ENCODE measurements around the gene MRM2.

DNA sequence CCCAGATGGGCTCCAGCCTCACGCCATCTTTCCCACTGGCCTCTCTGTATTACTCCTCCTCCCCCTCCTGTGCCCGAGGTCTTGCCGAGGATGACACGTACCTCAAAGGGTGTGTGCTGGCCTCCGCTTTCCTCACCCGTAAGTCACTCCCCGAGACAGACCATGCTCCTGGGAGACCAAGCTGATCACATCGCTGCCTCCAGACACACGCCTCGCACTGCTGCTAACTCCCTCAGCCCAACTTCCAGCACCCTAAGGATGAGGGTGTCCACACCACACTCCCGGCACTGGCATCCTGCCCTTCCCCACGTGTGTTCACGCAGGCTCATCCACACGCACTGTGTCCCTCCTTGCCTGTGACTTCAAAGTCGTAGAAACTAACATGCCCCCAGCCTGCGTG, 33.3 kb downstream of the MRM2 start:
- no peak for TF ChIP-seq CTCF (IDR thresholded peaks at IDR 0.05)
- TF ChIP-seq POLR2A (IDR thresholded peaks at IDR 0.05), result no peak

All from Peyer's patch (tissue), 4 donors.